ENCODE measurements around the gene GIPC1.

- TF ChIP-seq CTCF (IDR thresholded peaks at IDR 0.05) (no peak), POLR2A (IDR thresholded peaks at IDR 0.05) (no peak), POLR2AphosphoS5 (IDR thresholded peaks at IDR 0.05) (no peak), EP300 (IDR thresholded peaks at IDR 0.05) (no peak)
These were observed 3.1 kb downstream of the GIPC1 start for GRCh38 chr19:14492756-14493337.

All from stomach (tissue), 4 donors.